Measurements from ENCODE around the gene RAB9B. TPM values are rescaled to one million over a fixed set of nuclear protein-coding genes. Genes with fewer than 3 reads are reported as not detected.

RAB9B gene
- total and polyA plus RNA-seq, 2 donors from 2014 or later, result 0.26 to 1.1 TPM

- TF ChIP-seq CTCF (IDR thresholded peaks at IDR 0.05; ENCODE audit: borderline replicate concordance, extremely low read depth, insufficient read depth), result no peak
- DNase-seq (no peak), FAIRE-seq (no peak)
- no peaks in the 10 kb centered on the region for H3K36me3 ChIP-seq (ENCODE audit: control insufficient read depth in 2 of 3, insufficient read depth in 3 of 3, low read length in 3 of 3)
- no peak overlapping the region for H3K4me3 ChIP-seq (ENCODE audit: low read length in 3 of 3)
- no peak overlapping the region for H3K27ac ChIP-seq (ENCODE audit: low read depth in 2 of 2, low read length in 2 of 2)
- H3K4me1 ChIP-seq (ENCODE audit: control insufficient read depth in 2 of 3, insufficient read depth in 2 of 3, low read depth in 1 of 3, low read length in 3 of 3), result no peaks in the 10 kb centered on the region
- H3K9me3 ChIP-seq (ENCODE audit: control insufficient read depth in 2 of 3, insufficient read depth in 1 of 3, low read length in 3 of 3), result no peaks in the 10 kb centered on the region
- intact Hi-C loops (cut with DNase I), result no loop called here
- no peaks in the 10 kb centered on the region for H3K27me3 ChIP-seq (ENCODE audit: control insufficient read depth, insufficient read depth, low read length)
- no peak overlapping the region for H3K9ac ChIP-seq (ENCODE audit: low read length in 3 of 3)
Observed at GRCh38 chrX:103794119-103794518, 37.9 kb downstream of the RAB9B start.

- H3K4me3 ChIP-seq (ENCODE audit: low read length in 3 of 3), result no peak overlapping the region
Observed at GRCh38 chrX:103793545-103793940, 38.5 kb downstream of the RAB9B start.

GRCh38 chrX:103792916-103793544, 39.0 kb downstream of the RAB9B start:
- H3K4me1 ChIP-seq (ENCODE audit: control insufficient read depth in 2 of 3, insufficient read depth in 2 of 3, low read depth in 1 of 3, low read length in 3 of 3), result no peaks in the 10 kb centered on the region
- intact Hi-C loops (cut with DNase I), result no loop called here
- no peak for FAIRE-seq
- no peak overlapping the region for H3K9ac ChIP-seq (ENCODE audit: low read length in 3 of 3)
- H3K4me3 ChIP-seq (ENCODE audit: low read length in 3 of 3), result no peak overlapping the region
- no peaks in the 10 kb centered on the region for H3K9me3 ChIP-seq (ENCODE audit: control insufficient read depth in 2 of 3, insufficient read depth in 1 of 3, low read length in 3 of 3)
- TF ChIP-seq CTCF (IDR thresholded peaks at IDR 0.05; ENCODE audit: borderline replicate concordance, extremely low read depth, insufficient read depth), result no peak
- no peak overlapping the region for H3K27ac ChIP-seq (ENCODE audit: low read depth in 2 of 2, low read length in 2 of 2)
- DNase-seq, result no peak
- H3K27me3 ChIP-seq (ENCODE audit: control insufficient read depth, insufficient read depth, low read length), result no peaks in the 10 kb centered on the region
- no peaks in the 10 kb centered on the region for H3K36me3 ChIP-seq (ENCODE audit: control insufficient read depth in 2 of 3, insufficient read depth in 3 of 3, low read length in 3 of 3)

More at GRCh38 chrX:103793545-103793940, 38.5 kb downstream of the RAB9B start:
- Histone ChIP-seq H3K36me3 (ENCODE audit: control insufficient read depth in 2 of 3, insufficient read depth in 3 of 3, low read length in 3 of 3) (no peaks in the 10 kb centered on the region), H3K9me3 (ENCODE audit: control insufficient read depth in 2 of 3, insufficient read depth in 1 of 3, low read length in 3 of 3) (no peaks in the 10 kb centered on the region), H3K27me3 (ENCODE audit: control insufficient read depth, insufficient read depth, low read length) (no peaks in the 10 kb centered on the region), H3K4me1 (ENCODE audit: control insufficient read depth in 2 of 3, insufficient read depth in 2 of 3, low read depth in 1 of 3, low read length in 3 of 3) (no peaks in the 10 kb centered on the region), H3K9ac (ENCODE audit: low read length in 3 of 3) (no peak overlapping the region), H3K27ac (ENCODE audit: low read depth in 2 of 2, low read length in 2 of 2) (no peak overlapping the region)
- DNase-seq, result no peak
- no peak for FAIRE-seq
- intact Hi-C loops (cut with DNase I), result no loop called here
- no peak for TF ChIP-seq CTCF (IDR thresholded peaks at IDR 0.05; ENCODE audit: borderline replicate concordance, extremely low read depth, insufficient read depth)
